HG02798 (cell line): ENCODE results near the gene MEX3D.

Experiments
- ATAC-seq: cut with Tn5 transposase; IDR thresholded peaks from one replicate; pipeline ENCODE4 v1.9.1; 2021; ENCODE audit warnings: mild to moderate bottlenecking; ENCODE audit not compliant: unreplicated experiment, poor library complexity

The MEX3D gene

GRCh38 chr19:1568320-1569019 is at the start of gene MEX3D:
Gene MEX3D (minus strand): TSS chr19:1568325. CDS start chr19:1568058, 267 bp downstream.
- peak; percentile 84 for ATAC-seq

GRCh38 chr19:1616875-1617274 is 48.8 kb upstream of the MEX3D start:
- ATAC-seq: no peak

DNA sequence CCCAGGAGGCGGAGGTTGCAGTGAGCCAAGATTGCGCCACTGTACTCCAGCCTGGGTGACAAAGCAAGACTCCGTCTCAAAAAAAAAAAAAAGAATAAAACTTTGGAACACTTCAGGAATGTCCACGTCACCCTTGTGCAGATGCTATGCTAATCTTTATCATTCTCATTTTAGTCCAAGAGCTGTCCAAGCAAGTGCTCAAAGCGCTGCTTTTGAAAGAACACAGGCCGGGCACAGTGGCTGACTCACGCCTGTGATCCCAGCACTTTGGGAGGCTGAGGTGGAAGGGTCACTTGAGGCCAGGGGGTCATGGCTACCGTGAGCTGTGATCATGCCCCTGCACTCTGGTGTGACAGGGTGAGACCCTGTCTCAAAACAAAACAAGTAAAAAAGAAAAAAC is 48.3 kb upstream of the MEX3D start:
- no peak for ATAC-seq

DNA sequence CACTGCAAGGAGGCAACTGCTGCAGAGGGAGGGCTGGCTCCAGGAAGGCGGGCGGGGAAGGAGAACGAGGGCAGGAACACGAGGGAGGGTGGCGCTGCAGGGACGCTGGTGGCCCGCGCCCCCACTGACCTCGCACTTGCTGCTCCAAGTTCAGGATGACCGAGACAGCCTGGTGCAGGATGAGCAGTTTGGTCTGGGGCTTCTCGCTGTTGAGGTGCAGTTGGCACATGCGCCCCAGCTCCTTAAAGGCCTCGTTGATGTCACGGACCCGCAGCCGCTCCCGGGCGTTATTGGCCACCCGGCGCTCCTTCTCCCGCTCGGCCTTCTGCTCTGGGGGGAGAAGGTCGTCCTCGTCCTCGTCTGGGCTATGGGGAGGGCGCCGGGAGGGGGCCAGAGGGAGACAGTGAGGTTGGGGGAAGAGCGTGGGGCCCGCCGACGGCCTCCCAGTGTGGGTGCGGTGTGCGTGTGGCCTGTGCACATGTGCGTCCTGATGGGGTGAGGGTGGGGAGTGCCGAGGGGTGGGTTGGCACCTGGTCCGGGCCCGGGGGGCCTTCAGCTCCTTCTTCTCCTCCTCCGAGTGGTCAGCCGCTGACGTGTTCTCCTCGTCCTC is 47.1 kb upstream of the MEX3D start:
- no peak for ATAC-seq

GRCh38 chr19:1613808-1614570 is 45.9 kb upstream of the MEX3D start:
- no peak for ATAC-seq

GRCh38 chr19:1613146-1613545 is 45.0 kb upstream of the MEX3D start:
- no peak for ATAC-seq

- no peak for ATAC-seq
Observed at GRCh38 chr19:1612114-1613086, 44.3 kb upstream of the MEX3D start.

- ATAC-seq: no peak
Observed at GRCh38 chr19:1611353-1611752, 43.2 kb upstream of the MEX3D start.

- ATAC-seq: no peak
Observed at GRCh38 chr19:1610579-1610978, 42.5 kb upstream of the MEX3D start.

- no peak for ATAC-seq
Observed at GRCh38 chr19:1609680-1610474, 41.8 kb upstream of the MEX3D start.

DNA sequence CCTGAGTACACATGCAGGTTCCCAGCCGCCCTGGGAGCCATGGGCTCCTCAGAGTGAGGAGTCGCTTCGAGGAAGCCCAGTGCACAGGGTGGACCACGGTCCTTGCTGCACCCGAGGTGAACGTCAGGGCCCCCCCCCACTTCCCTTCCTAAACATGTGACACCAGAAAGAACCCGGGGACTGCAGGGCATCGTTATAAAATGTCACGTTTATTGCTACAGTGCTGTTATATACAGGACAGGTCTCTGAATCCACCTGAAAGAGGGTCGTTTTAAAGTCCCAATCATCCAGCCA is 40.9 kb upstream of the MEX3D start:
- ATAC-seq: no peak

- ATAC-seq: no peak
Observed at GRCh38 chr19:1608359-1609102, 40.4 kb upstream of the MEX3D start.

GRCh38 chr19:1606138-1606651 is 38.1 kb upstream of the MEX3D start:
- ATAC-seq: no peak

DNA sequence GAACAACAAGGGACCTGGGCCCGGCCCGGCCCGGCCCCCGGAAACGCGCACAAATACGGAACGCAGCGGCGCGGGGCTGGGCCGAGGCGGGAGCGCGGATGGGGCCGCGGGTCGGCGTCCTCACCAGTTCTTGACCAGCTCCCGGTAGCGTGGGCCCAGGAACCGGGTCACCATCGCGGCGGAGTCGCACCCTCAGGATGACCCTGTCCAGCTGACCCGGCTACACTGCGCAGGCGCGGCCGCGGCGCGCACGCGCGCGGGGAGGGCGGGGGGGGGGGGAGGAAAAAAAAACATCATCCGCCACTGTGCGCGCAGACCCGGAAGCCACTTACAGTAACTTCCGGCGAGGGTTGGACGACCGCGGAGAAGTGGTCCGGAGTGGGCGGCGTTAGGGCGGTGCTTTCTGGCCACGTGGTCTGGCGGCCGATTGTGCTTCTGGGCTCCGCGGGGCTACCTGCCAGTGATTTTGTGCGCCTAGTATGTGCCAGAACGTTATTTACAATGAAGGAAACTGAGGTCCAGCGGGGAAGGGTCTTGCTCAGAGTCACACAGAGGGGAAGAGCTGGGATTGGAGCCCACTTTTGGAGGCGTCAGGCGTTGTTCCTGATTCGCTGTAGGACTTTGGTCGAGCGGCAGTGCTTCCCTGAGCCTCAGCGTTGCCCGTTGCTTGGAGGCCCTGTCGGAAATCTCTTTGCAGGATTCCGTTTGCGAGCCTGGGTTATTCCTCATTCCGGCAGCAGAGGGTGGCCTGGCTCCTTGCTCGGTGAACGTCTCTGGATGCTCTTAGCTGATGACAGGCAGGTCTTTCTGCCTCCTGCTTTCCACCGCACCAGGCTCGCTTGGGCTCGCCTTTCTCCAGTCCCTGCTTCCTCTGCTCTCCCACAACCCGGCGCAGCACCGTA is 37.4 kb upstream of the MEX3D start, which contains the start of gene UQCR11:
UQCR11 (minus strand) TSS at position 227 of the 902 bp plus-strand sequence; CDS start at position 174, 53 bp downstream.
- peak; percentile 91 for ATAC-seq

GRCh38 chr19:1602091-1602707 is 34.1 kb upstream of the MEX3D start:
- ATAC-seq: no peak

- no peak for ATAC-seq
Observed at GRCh38 chr19:1601613-1602064, 33.5 kb upstream of the MEX3D start.

DNA sequence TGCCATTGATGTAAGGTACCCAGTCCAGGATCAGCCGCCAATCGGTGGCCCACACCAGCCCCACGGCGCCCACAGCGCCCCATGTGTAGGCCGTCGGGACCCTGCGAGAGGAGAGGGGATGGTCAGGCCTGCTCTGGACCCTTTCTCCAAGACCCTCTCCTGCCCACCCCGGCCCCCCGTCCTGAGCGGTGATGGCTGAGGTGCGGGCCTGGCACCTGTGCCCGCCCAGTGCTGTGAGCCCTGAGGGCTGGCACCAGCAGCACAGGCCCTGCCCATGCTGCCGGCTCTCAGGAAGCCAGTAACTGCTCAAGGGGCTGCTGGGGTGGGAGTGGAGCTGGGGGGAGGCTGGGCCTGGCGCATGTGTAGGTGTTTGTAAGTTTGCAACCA is 31.3 kb upstream of the MEX3D start:
- ATAC-seq: no peak
